Measurements from ENCODE around the gene ARIH2.

ARIH2 gene

GRCh38 chr3:49025793-49026520, 107.3 kb downstream of the ARIH2 start:
- Histone ChIP-seq H3K27ac (no peak overlapping the region), H3K4me3 (no peak overlapping the region)

GRCh38 chr3:49026536-49026935, 107.9 kb downstream of the ARIH2 start:
- no peak overlapping the region for H3K4me3 ChIP-seq
- H3K27ac ChIP-seq = no peak overlapping the region

DNA sequence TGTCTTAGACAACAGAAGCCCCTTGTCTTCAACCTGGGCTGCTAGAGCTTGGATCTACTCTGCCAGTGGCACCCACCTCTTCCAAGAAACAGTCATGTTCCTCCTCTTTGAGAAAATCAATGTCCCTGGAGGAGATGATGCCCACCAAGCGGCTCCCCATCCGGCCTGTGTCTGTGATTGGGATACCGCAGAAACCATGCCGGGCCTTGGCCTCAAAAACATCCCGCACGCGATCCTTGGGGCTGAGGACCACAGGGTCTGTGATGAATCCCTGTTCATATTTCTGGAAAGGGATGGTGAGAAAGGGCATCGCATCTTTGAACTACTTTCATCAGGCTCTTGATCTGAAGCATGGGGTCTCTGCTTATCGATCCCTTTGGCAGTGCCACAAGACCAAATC, 109.0 kb downstream of the ARIH2 start:
- Histone ChIP-seq H3K27ac (peak overlapping the region in 2 of 21 experiments; percentile 96 to 97), H3K4me3 (peak overlapping the region in 1 of 7 experiments; percentile 3)

- Histone ChIP-seq H3K4me3 (peak overlapping the region; percentile 43 to 74 (median 64)), H3K27ac (peak overlapping the region in 13 of 21 experiments; percentile 79 to 98 (median 93))
These were observed 109.6 kb downstream of the ARIH2 start for GRCh38 chr3:49028298-49028672.

- H3K27ac ChIP-seq = peak within 1 kb of the TSS; percentile 70 to 98 (median 92)
- H3K4me3 ChIP-seq = peak within 1 kb of the TSS; percentile 43 to 74 (median 64)
These were observed 110.3 kb downstream of the ARIH2 start, which contains the start of gene IMPDH2 for GRCh38 chr3:49028673-49029562. TSS of gene IMPDH2 (minus strand) at chr3:49029398. CDS start at chr3:49029350, 48 bp downstream.

DNA sequence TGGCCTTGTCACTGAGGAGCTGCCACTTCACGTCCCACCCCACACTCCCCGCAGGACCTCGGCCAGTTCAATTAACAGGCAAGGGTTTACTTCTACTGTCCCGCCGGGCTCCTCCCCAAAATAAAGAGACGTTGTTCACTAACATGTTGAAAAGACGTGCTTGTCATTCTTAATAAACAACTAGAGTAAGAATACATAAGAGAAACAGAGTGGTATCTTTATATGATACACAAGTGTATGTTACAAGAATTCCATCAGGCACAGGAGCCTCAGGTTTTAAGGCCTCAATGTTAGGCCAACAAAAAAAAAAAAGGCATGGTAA, 110.9 kb downstream of the ARIH2 start:
- Histone ChIP-seq H3K4me3 (peak overlapping the region; percentile 43 to 74 (median 64)), H3K27ac (peak overlapping the region in 19 of 21 experiments; percentile 39 to 98 (median 92))

DNA sequence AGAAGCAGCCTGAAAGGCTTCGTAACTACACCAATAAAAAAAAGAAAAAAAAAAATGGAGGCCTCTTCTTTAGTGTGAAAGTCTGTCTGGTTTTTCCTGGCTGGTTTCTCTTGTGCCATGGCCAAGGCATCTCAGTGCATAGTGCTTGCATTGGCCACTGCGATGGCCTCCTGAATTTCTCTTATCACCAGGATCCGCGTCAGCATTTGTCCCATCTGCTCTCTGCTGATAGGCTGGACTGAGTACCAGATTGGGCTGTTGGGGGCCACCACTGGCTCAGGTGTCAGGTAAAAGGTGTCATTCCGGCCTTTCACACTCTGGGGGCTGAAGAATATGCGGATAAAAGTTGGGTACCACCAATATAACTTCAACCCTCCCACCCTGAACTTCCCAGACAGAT, 111.7 kb downstream of the ARIH2 start:
- no peak overlapping the region for H3K4me3 ChIP-seq
- peak overlapping the region in 3 of 21 experiments; percentile 93 to 98 (median 96) for H3K27ac ChIP-seq

- H3K27ac ChIP-seq = no peak overlapping the region
These were observed 114.1 kb downstream of the ARIH2 start for GRCh38 chr3:49032646-49033304.

DNA sequence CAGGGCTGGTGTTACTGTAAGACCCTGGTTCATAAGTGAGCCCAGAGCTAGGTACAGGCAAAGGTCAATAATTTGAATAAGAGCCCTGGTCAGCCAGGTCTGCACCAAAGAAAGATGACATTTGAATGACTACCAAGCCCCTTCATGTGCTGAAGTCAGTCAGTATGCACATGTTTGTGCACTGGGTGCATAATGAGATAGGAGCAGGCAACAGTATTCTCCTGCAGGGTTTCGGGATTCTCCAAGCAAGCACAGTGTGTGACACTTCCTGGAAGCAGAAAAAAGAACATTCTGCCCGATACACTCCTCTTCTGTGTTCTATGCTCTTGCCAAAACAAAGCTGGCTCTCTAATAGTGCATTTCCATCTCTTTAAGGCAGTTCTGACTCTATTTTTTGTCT, 116.0 kb downstream of the ARIH2 start:
- H3K27ac ChIP-seq = no peak overlapping the region
- H3K4me3 ChIP-seq = no peak overlapping the region

More at GRCh38 chr3:49032646-49033304, 114.1 kb downstream of the ARIH2 start:
- H3K4me3 ChIP-seq = no peak overlapping the region

GRCh38 chr3:49035281-49035680, 116.6 kb downstream of the ARIH2 start:
- Histone ChIP-seq H3K27ac (no peak overlapping the region), H3K4me3 (no peak overlapping the region)
